Uterus (tissue), 4 donors: ENCODE data around the gene MYO1D. TPM values are rescaled to one million over a fixed set of nuclear protein-coding genes. Genes with fewer than 3 reads are reported as not detected.

Source experiments
- DNase-seq, 2 donors: peaks; one replicate each; pipeline ENCODE4 v3.0.0-alpha.2; 2019 to 2020
- H3K27ac ChIP-seq, 2 donors: fragments of 200-600 bp; sonication (generic); 1 replicate in 1 of 2; 2 replicates in 1 of 2; pipeline ENCODE4 v1.5.1; 2016 to 2018
- H3K27me3 ChIP-seq, 2 donors: fragments of 200-600 bp; sonication (generic); one replicate each; pipeline ENCODE4 v1.5.1; 2018 to 2019; ENCODE audit warnings: control low read depth in 1 of 2
- H3K36me3 ChIP-seq, 2 donors: fragments of 200-600 bp; sonication (generic); one replicate each; pipeline ENCODE4 v1.5.1; 2019; ENCODE audit warnings: control low read depth in 1 of 2
- H3K4me1 ChIP-seq, 2 donors: fragments of 200-600 bp; sonication (generic); one replicate each; pipeline ENCODE4 v1.5.1; 2018 to 2019; ENCODE audit warnings: control low read depth in 1 of 2
- H3K4me3 ChIP-seq, 2 donors: fragments of 200-600 bp; sonication (generic); 1 replicate in 1 of 2; 2 replicates in 1 of 2; pipeline ENCODE4 v1.5.1; 2018 to 2019; ENCODE audit warnings: mild to moderate bottlenecking in 1 of 2
- H3K9me3 ChIP-seq, 2 donors: fragments of 200-600 bp; sonication (generic); one replicate each; pipeline ENCODE4 v1.5.1; 2019; ENCODE audit warnings: control low read depth in 1 of 2
- POLR2A ChIP-seq, 2 donors: fragments of 450-650 bp; IDR thresholded peaks; one replicate each; pipeline ENCODE4 v1.6.1; 2016; ENCODE audit warnings: antibody characterized with exemption in 2 of 2, mild to moderate bottlenecking in 1 of 2, moderate library complexity in 1 of 2
- intact Hi-C: fragments of 100-400 bp; cut with DNase I; formaldehyde crosslinking; loops from one replicate; pipeline ENCODE4 v1.15.1; 2023; ENCODE audit warnings: low total_unique reads
- total RNA-seq, 4 donors: library from RNA; depleted of rRNA in 3 of 4; stranded (reverse); fragments of >200 nt in 3 of 4; gene quantifications; one replicate each; pipeline versions ENCODE4 v1.1.0 to v1.2.4, GENCODE V29; 2014 to 2023
- TF ChIP-seq, protein P1 (sequence below), 4 experiments: fragments of 200-600 bp in 2 of 4; fragments of 450-650 bp in 2 of 4; sonication (generic) in 2 of 4; IDR thresholded peaks; one replicate each; pipeline ENCODE4 v1.5.1; 2016 to 2019; ENCODE audit warnings: antibody characterized with exemption in 4 of 4, mild to moderate bottlenecking in 2 of 4, moderate library complexity in 1 of 4
- donor health status: DM: yes; HTN: yes; CAD: no.

The MYO1D gene
- total RNA-seq, 4 donors from 2014 or later, result 20.4 to 55.2 (median 30.6) TPM

DNA sequence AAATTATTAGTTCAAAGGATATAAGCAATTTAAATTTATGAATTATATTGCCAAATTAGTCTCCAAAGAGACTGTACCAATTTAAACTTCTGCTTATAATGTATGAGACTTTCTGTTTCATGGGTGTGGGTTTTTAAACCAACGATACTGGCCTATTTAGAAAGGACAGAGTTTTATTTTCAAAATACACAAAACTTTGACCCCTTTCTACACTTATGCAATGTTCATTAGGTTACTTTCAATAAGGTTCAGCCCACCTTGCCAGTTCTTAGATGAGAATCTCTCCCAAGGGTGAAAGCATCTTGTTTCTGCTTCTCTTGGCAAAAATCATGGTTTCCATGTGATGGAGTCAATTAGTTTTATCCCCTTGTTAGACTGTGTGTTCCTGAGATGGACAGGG lies 84.7 kb downstream of the MYO1D start:
- H3K27me3 ChIP-seq, result no peaks in the 10 kb centered on the region
- no peaks in the 10 kb centered on the region for H3K4me1 ChIP-seq
- DNase-seq, result no peak
- no peak overlapping the region for H3K4me3 ChIP-seq
- H3K9me3 ChIP-seq, result no peaks in the 10 kb centered on the region
- no peaks in the 10 kb centered on the region for H3K36me3 ChIP-seq
- intact Hi-C loops, result no loop called here
- TF ChIP-seq, protein P1, sequence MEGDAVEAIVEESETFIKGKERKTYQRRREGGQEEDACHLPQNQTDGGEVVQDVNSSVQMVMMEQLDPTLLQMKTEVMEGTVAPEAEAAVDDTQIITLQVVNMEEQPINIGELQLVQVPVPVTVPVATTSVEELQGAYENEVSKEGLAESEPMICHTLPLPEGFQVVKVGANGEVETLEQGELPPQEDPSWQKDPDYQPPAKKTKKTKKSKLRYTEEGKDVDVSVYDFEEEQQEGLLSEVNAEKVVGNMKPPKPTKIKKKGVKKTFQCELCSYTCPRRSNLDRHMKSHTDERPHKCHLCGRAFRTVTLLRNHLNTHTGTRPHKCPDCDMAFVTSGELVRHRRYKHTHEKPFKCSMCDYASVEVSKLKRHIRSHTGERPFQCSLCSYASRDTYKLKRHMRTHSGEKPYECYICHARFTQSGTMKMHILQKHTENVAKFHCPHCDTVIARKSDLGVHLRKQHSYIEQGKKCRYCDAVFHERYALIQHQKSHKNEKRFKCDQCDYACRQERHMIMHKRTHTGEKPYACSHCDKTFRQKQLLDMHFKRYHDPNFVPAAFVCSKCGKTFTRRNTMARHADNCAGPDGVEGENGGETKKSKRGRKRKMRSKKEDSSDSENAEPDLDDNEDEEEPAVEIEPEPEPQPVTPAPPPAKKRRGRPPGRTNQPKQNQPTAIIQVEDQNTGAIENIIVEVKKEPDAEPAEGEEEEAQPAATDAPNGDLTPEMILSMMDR (IDR thresholded peaks at IDR 0.05), result no peak
- H3K27ac ChIP-seq, result no peak overlapping the region

DNA sequence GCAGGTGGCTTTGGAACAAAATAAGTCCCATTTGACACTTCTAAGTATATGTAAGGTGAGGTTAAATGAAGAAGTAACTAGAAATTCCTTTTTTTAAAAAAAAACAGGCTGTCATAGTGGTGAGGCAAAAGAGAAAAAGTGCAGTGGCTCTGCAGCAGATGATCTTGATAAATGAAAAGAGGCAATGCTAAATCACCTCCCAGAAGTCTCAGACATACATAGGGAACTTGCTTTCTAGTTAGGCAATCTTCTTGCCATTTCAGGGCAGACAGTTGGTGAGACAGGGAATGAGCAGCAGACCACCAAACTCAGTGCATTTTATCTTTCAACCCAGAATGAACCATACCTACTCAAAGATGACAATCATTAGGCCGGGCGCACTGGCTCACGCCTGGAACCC lies 90.8 kb downstream of the MYO1D start:
- Histone ChIP-seq H3K27ac (no peak overlapping the region), H3K4me3 (no peak overlapping the region), H3K9me3 (no peaks in the 10 kb centered on the region), H3K27me3 (no peaks in the 10 kb centered on the region), H3K36me3 (no peaks in the 10 kb centered on the region), H3K4me1 (no peaks in the 10 kb centered on the region)
- intact Hi-C loops, result no loop called here
- TF ChIP-seq, protein P1 (IDR thresholded peaks at IDR 0.05), result no peak
- no peak for TF ChIP-seq POLR2A (IDR thresholded peaks at IDR 0.05)
- no peak for DNase-seq

DNA sequence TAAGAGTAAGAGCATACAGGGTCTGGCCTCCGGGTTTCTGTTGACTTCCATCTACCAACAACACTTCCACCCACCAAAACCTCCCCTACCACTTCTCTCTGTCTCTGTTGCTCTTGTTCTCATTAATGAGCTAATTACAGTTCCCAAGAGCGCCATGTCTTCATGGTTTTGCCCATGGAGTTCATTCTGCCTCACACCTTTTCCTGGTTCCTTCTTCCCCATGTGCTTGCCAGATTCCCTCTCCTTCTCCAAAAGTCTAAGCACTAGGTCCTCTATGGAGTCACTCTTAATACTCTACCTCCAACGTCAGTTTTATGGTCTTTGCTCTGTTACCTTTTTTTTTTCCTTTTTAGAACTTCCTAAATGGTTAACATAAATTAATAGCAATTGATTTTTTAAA lies 92.8 kb downstream of the MYO1D start:
- H3K4me3 ChIP-seq, result no peak overlapping the region
- H3K9me3 ChIP-seq, result no peaks in the 10 kb centered on the region
- TF ChIP-seq, protein P1 (IDR thresholded peaks at IDR 0.05), result no peak
- TF ChIP-seq POLR2A (IDR thresholded peaks at IDR 0.05), result no peak
- H3K4me1 ChIP-seq, result no peaks in the 10 kb centered on the region
- no peaks in the 10 kb centered on the region for H3K36me3 ChIP-seq
- no peak for DNase-seq
- intact Hi-C loops, result no loop called here
- no peaks in the 10 kb centered on the region for H3K27me3 ChIP-seq
- no peak overlapping the region for H3K27ac ChIP-seq

DNA sequence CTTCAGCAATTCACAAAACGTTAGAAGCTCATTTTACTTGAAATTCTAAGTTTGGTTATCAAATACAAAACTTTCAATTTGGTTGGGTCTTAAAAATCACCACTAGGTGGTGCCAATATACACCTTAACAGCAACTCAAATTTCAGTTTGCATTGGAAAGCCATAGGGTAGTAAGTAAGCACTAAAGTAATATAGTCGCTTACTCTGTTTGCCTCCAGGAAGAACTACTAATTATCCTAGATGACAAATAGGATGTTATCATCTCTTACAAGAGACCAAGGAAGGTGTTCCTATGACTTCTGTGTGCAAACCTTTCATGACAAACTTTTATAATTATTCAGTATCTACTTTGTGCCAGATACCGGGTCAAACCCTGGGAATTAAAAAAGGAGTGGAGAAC lies 93.3 kb downstream of the MYO1D start:
- intact Hi-C loops, result loop anchor here (2.0 kb wide), 1 partner anchor 93 kb away; the partner anchor contains the start of gene MYO1D
- no peak overlapping the region for H3K27ac ChIP-seq

DNA sequence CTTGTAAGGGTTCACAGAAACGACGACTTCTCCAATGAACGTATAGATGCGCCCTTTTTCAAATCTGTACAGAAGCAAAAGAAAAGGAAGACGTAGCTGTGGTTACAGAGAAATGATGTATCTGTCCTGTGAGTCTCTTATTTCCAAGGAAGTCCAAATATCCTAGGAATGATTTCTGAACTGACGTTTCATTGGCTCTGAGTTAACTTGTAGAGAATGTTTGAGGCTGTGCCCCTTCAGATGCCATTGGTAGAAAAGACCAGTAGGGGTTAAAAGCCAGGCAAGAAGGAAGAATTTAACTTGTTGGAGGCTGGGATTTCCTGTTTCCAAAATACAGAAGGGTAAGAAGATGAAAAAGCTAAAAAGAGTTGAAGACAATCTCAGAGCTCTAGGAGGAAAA lies 96.2 kb downstream of the MYO1D start:
- H3K4me1 ChIP-seq, result no peaks in the 10 kb centered on the region
- DNase-seq, result no peak
- no peak overlapping the region for H3K4me3 ChIP-seq
- intact Hi-C loops, result no loop called here
- no peaks in the 10 kb centered on the region for H3K36me3 ChIP-seq
- no peaks in the 10 kb centered on the region for H3K9me3 ChIP-seq
- H3K27me3 ChIP-seq, result no peaks in the 10 kb centered on the region
- TF ChIP-seq POLR2A (IDR thresholded peaks at IDR 0.05), result no peak
- TF ChIP-seq, protein P1 (IDR thresholded peaks at IDR 0.05), result no peak
- no peak overlapping the region for H3K27ac ChIP-seq

More for the DNA sequence above, 93.3 kb downstream of the MYO1D start:
- Histone ChIP-seq H3K27me3 (no peaks in the 10 kb centered on the region), H3K36me3 (no peaks in the 10 kb centered on the region), H3K4me3 (no peak overlapping the region), H3K4me1 (no peaks in the 10 kb centered on the region), H3K9me3 (no peaks in the 10 kb centered on the region)
- TF ChIP-seq, protein P1 (IDR thresholded peaks at IDR 0.05), result peak; percentile 73 to 90 (median 80)
- no peak for TF ChIP-seq POLR2A (IDR thresholded peaks at IDR 0.05)
- DNase-seq, result no peak
